HepG2 (cell line): ENCODE data around the gene DNAJC19. TPM values are rescaled to one million over a fixed set of nuclear protein-coding genes. Genes with fewer than 3 reads are reported as not detected.

Experiments
- ATF1 ChIP-seq: IDR thresholded peaks from 2 replicates; pipeline ENCODE4 v1.6.1; 2016; ENCODE audit warnings: mild to moderate bottlenecking, control low read depth
- ATF2 ChIP-seq: sonication (generic); formaldehyde crosslinking; IDR thresholded peaks from 2 replicates; pipeline ENCODE4 v1.4.0; 2020; ENCODE audit warnings: missing genetic modification reagents
- CEBPG ChIP-seq: IDR thresholded peaks from 2 replicates; pipeline ENCODE4 v1.6.1; 2016
- CHD2 ChIP-seq: IDR thresholded peaks from 2 replicates; pipeline ENCODE4 v1.6.1; 2011; ENCODE audit warnings: low read depth, low read length, improper control_type of control experiment
- FOXK2 ChIP-seq: fragments of 450-650 bp; IDR thresholded peaks from 2 replicates; pipeline ENCODE4 v1.6.1; 2016
- FOXO1 ChIP-seq: sonication (generic); formaldehyde crosslinking; IDR thresholded peaks from 2 replicates; pipeline ENCODE4 v1.4.0; 2020; ENCODE audit warnings: missing genetic modification reagents
- MAF1 ChIP-seq: sonication (generic); formaldehyde crosslinking; IDR thresholded peaks from 2 replicates; pipeline ENCODE4 v1.5.0; 2020; ENCODE audit warnings: missing genetic modification reagents, borderline replicate concordance
- NBN ChIP-seq: fragments of 450-650 bp; conservative IDR thresholded peaks from 2 replicates; pipeline ENCODE4 v1.6.1; 2017
- NR0B2 ChIP-seq: sonication (generic); formaldehyde crosslinking; IDR thresholded peaks from 2 replicates; pipeline ENCODE4 v1.4.0; 2020; ENCODE audit warnings: mild to moderate bottlenecking, missing genetic modification reagents
- SIX1 ChIP-seq: sonication (generic); formaldehyde crosslinking; IDR thresholded peaks from 2 replicates; pipeline ENCODE4 v1.4.0; 2020; ENCODE audit warnings: missing genetic modification reagents, borderline replicate concordance
- TERF1 ChIP-seq: sonication (generic); formaldehyde crosslinking; IDR thresholded peaks from 2 replicates; pipeline ENCODE4 v1.8.0; 2022; ENCODE audit warnings: mild to moderate bottlenecking, missing genetic modification reagents, moderate library complexity
- YEATS4 ChIP-seq: sonication (generic); formaldehyde crosslinking; IDR thresholded peaks from 2 replicates; pipeline ENCODE4 v1.4.0; 2020; ENCODE audit warnings: missing genetic modification reagents, borderline replicate concordance
- ZBTB49 ChIP-seq: sonication (generic); formaldehyde crosslinking; IDR thresholded peaks from 2 replicates; pipeline ENCODE4 v1.4.0; 2020; ENCODE audit warnings: missing genetic modification reagents, borderline replicate concordance
- ZFP36L1 ChIP-seq: sonication (generic); formaldehyde crosslinking; IDR thresholded peaks from 2 replicates; pipeline ENCODE4 v1.8.0; 2022; ENCODE audit warnings: mild to moderate bottlenecking, missing genetic modification reagents, moderate library complexity
- ZFP82 ChIP-seq: sonication (generic); formaldehyde crosslinking; IDR thresholded peaks from 2 replicates; pipeline ENCODE4 v1.5.1; 2020; ENCODE audit warnings: mild to moderate bottlenecking, missing genetic modification reagents, borderline replicate concordance
- ZHX1 ChIP-seq: sonication (generic); formaldehyde crosslinking; IDR thresholded peaks from 2 replicates; pipeline ENCODE4 v1.8.1; 2022; ENCODE audit warnings: low read depth, mild to moderate bottlenecking, missing genetic modification reagents
- ZNF20 ChIP-seq: sonication (generic); formaldehyde crosslinking; IDR thresholded peaks from 2 replicates; pipeline ENCODE4 v1.4.0; 2020; ENCODE audit warnings: mild to moderate bottlenecking, moderate library complexity, missing genetic modification reagents
- ZNF614 ChIP-seq: IDR thresholded peaks from 2 replicates; pipeline ENCODE4 v1.6.1; 2018; ENCODE audit warnings: missing biosample characterization, missing genetic modification reagents, inconsistent platforms, borderline replicate concordance
- ZNF747 ChIP-seq: sonication (generic); formaldehyde crosslinking; IDR thresholded peaks from 2 replicates; pipeline ENCODE4 v1.8.1; 2023; ENCODE audit warnings: missing genetic modification reagents, mild to moderate bottlenecking, borderline replicate concordance
- ZNF775 ChIP-seq: sonication (generic); formaldehyde crosslinking; IDR thresholded peaks from 2 replicates; pipeline ENCODE4 v1.4.0; 2020; ENCODE audit warnings: missing genetic modification reagents, mild to moderate bottlenecking, moderate library complexity, borderline replicate concordance
- ZNF777 ChIP-seq: sonication (generic); formaldehyde crosslinking; IDR thresholded peaks from 2 replicates; pipeline ENCODE4 v1.4.0; 2020; ENCODE audit warnings: missing genetic modification reagents
- polyA plus RNA-seq, 8 experiments: library from polyadenylated mRNA; depleted of rRNA in 3 of 8; stranded (reverse) in 7 of 8; unstranded in 1 of 8; fragments of >200 nt; fragmentation: Illumina TruSeq in 4 of 8; extraction: Trizol in 4 of 8; gene quantifications; 2 replicates each; pipeline versions ENCODE4 v1.2.1 to v1.2.3, GENCODE V29; 2011 to 2016; ENCODE audit warnings: low read depth in 4 of 8, missing spikeins in 1 of 8, mixed read lengths in 1 of 8; ENCODE audit not compliant: insufficient read depth in 1 of 8
- total RNA-seq, 5 experiments: library from RNA; depleted of rRNA; stranded (reverse); fragments of >200 nt; fragmentation: Illumina TruSeq; extraction: Trizol; gene quantifications; 2 replicates each; pipeline ENCODE4 v1.2.3, GENCODE V29; 2016; ENCODE audit warnings: low read depth in 1 of 5

The DNAJC19 gene
- total and polyA plus RNA-seq, 2 of the 13 experiments (the other 11 are each of a cell fraction or from before 2014, with no cell fraction given) = 51.1 to 75.8 TPM

GRCh38 chr3:180989291-180990163 is at the start of gene DNAJC19 (continued):
- TF ChIP-seq ZHX1 (CRISPR knock-in tag) (no peak), ZFP36L1 (CRISPR knock-in tag) (peak; percentile 85; the same call in 1 of the 2 replicates), ATF2 (CRISPR knock-in tag) (peak; percentile 86), ZNF777 (CRISPR knock-in tag) (no peak), CHD2 (no peak; the same call in 1 of the 2 replicates), NBN (no peak), CEBPG (CRISPR knock-in tag) (peak; percentile 85), ZFP82 (no peak; the same call in 1 of the 2 replicates), NR0B2 (peak; percentile 88), FOXO1 (CRISPR knock-in tag) (no peak; the same call in 1 of the 2 replicates), SIX1 (no peak), ZNF20 (peak; percentile 81), ATF1 (CRISPR knock-in tag) (peak; percentile 76; the same call in 1 of the 2 replicates), ZNF747 (CRISPR knock-in tag) (peak; percentile 90), ZNF614 (CRISPR knock-in tag) (peak; percentile 84; the same call in 1 of the 2 replicates), ZNF775 (CRISPR knock-in tag) (0 out of 2 replicates have a peak, but pooled peaks have one; percentile 76), ZBTB49 (no peak), YEATS4 (CRISPR knock-in tag) (peak; percentile 82; the same call in 1 of the 2 replicates), FOXK2 (peak; percentile 70), MAF1 (CRISPR knock-in tag) (peak; percentile 73; the same call in 1 of the 2 replicates), TERF1 (CRISPR knock-in tag) (0 out of 2 replicates have a peak, but pooled peaks have one; percentile 52)
